GM19468 (cell line): ENCODE measurements around the gene HDGFL2.

Experiments used
- ATAC-seq: cut with Tn5 transposase; IDR thresholded peaks from one replicate; pipeline ENCODE4 v1.9.1; 2021; ENCODE audit warnings: mild to moderate bottlenecking, moderate library complexity, moderate number of reproducible peaks; ENCODE audit not compliant: unreplicated experiment; ENCODE audit errors: extremely low read depth

Gene HDGFL2

DNA sequence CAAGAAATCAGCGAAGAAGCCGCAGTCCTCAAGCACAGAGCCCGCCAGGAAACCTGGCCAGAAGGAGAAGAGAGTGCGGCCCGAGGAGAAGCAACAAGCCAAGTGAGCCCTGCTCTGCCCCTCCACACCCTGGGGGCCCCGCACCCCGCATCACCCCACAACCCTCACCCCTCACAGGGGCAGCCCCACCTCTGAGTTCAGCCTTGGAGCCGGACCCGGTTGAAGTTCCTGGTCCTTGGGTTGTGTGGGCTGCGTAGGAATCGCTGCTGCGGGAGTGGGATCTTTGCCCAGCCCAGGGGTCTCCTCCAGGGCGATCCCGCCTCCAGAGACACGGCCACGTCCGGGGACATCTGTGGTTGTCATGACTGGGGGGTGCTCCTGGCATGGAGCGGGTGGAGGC is 24.2 kb downstream of the HDGFL2 start:
- no peak for ATAC-seq

DNA sequence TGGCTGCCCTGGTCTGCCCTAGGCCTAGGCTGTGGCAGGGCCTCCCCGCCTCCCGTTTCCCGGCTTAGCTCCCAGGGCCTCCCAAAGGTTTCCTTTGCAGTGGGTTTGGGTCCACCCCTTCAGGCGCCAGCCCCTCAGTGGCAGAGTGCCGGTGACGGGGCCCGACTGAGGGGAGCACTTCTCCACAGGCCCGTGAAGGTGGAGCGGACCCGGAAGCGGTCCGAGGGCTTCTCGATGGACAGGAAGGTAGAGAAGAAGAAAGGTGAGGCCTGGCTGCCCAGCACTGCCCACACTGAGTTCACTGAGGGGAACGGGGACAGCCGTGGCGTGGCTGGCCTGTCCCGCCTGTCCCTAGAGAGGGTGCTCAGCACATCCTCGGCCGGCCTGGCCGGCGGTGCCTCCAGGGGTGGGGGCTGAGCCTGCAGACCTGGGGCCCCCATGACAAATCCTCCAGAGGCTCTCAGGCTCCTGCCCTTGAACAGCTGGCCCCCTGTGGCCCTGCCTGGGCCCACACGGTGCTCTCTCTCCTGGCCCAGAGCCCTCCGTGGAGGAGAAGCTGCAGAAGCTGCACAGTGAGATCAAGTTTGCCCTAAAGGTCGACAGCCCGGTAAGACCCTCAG is 25.8 kb downstream of the HDGFL2 start:
- ATAC-seq: no peak

DNA sequence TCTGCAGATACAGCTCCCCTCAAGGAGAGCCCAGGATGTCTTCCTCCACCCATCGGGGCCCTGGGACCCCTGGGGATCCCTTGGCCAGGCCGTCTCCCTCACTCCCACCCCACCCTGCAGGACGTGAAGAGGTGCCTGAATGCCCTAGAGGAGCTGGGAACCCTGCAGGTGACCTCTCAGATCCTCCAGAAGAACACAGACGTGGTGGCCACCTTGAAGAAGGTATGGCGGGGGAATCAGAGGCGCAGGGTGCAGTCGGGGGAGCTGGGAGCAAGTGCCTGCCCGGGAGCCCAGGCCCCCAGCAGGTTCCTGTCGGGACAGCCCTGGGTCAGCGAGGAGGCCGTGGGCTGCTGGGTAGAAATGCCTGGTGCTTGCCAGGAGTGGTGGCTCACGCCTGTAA is 26.6 kb downstream of the HDGFL2 start:
- ATAC-seq: no peak

DNA sequence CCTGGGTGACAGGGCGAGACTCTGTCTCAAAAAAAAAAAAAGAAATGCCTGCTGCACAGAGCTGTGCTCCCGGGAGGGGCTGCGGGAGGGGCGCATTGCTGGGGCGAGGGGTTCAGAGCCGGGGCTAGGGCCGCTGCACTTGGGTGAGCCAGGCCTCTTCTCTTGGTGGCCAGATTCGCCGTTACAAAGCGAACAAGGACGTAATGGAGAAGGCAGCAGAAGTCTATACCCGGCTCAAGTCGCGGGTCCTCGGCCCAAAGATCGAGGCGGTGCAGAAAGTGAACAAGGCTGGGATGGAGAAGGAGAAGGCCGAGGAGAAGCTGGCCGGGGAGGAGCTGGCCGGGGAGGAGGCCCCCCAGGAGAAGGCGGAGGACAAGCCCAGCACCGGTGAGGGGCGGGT is 27.2 kb downstream of the HDGFL2 start:
- ATAC-seq: no peak

DNA sequence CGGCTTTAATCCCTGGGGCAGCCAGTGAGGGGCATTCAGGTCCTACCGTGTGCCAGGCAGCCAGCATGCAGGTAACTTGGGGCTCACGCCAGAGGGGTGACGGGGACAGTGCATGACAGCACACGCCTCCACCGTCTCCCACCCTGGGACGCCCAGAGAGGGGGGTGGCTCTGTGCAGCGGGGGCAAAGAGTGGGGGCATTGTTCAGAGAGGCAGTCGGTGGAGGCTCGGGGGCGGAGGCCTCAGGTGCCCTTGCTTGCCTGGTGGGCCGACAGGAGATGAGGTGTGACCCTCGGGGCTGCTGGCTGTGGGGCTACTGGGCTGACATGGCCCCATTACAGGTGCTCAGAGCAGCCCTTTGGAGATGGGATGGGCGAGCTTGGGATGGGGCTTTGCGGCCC is 27.8 kb downstream of the HDGFL2 start:
- no peak for ATAC-seq

DNA sequence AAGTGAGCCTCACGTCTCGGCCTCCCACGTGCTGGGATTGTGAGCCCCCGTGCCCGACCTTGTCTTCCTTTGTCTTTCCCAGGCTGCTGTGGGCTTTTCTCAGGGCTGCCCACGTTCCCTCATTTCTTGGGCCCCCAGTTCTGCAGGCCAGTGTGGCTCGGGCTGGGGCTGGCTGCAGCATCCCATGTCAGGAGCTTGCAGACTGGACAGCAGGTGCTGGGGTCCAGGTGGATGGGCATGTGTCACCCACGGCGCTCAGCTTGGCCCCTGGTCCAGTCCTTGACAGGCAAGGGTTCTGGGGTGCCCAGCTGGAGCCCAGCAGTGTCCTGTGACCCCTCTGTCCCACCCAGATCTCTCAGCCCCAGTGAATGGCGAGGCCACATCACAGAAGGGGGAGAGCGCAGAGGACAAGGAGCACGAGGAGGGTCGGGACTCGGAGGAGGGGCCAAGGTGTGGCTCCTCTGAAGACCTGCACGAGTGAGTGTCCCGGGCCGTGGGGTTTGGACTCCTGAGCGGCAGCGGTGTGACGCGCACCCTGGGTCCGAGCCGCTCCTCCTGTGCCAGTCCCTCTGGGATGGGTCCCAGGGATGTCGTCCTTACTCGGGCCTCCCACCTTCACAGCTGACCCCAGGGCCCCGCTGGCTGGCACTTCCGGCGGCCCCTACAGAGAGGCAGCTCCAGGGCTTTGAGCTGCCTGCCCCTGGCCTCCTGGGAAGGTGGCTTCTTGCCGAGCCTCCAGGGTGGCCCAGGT is 28.9 kb downstream of the HDGFL2 start:
- ATAC-seq: no peak

DNA sequence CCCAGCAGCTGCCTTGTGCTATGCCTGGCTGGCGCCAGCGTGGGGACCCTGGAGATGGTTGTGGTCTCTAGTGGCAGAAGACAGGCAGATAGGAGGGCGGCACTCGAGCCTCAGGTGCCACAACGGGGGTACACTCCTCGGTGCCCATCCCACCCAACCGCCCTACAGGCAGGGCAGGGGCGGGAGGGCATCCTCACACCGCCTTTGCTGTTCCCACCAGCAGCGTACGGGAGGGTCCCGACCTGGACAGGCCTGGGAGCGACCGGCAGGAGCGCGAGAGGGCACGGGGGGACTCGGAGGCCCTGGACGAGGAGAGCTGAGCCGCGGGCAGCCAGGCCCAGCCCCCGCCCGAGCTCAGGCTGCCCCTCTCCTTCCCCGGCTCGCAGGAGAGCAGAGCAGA is 29.6 kb downstream of the HDGFL2 start:
- ATAC-seq: no peak

DNA sequence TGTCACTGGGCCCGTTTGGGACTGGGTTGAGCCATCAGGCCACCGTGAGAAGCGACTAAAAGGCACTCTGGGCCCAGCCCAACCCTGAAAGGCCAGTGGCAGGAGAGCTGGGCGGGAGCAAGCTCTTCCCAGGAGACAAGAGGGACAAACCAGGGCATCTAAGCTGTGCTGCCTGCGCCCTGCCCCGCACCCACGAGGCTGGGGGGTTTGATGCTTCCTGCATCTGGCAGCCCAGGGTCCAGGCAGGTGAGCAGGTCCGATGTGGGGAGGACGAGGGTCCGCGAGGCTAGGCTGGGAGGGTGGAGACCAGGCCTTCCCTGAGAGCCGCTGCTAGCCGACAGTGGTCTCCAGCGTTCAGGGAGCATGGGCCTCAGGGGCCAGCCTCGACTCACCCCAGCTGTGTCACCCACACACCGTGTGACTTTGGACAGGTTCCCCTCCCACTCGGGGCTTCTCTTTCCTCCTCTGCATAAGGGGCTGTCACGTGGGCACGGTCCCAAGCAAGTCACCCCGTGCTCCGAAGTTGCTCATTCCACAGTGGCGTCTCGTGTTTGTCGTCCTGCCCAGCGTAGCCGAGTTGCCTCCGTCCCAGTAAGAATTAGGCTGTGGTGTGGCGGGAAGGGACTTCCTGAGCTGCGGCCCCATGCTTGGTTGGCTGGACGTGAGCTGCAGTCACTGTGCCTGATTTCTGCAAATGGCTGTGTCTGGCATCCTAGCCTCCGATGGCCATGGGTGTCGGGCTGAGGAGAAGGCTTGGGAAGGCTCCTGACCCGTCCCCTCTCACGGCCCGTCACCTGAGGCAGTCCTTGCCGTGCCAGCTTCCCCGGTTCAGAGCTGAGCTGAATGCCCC is 30.4 kb downstream of the HDGFL2 start:
- ATAC-seq: no peak

DNA sequence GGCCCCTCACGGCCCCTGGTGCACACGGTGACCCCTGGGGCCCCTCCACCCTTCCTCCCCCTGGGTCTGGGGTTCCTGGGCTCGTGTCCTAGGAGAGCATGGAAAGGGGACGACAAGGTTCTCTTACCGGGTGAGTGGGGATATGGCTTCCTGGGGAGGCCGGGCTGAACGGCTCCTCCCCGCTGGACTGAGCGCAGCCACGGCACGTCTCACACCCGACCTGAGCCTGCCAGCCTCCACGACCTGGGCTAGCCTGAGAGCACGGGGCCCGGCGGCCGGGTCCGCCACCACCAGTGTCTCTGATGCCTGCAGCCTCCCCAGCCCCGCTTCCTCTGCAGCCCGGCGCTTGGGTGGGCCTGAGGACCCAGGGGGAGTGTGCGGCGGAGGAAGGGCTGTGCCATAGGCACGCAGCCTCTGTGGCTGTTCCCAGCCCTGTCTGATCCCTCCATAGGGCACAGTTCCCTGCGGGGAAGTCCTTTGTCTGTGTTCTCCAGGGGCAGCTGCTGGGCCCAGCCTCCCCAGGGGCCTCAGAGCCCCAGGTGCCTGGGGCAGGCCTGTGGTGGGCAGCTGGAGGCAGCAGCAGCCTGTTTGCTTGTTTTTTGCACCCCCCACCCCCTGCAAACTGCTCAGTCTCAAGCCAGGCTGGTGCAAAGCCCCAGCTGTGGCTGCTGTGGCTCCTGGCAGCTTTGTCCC is 31.2 kb downstream of the HDGFL2 start:
- no peak for ATAC-seq

DNA sequence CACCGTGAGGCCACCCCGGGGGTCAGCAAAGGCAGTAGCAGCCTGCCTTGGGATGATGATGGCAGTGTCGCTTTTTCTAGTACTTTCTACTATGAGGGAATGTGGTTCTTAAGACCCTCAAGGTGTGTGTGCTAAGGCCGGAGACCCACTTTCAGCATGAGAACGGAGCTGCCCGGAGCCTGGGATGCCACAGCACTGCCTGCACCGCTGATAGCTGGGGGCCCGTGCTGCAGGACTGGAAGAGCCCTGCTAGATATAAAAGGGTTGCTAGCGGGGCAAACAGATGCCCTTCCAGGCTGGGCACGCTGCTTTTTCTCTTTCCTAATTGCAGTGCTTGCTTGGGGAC is 31.7 kb downstream of the HDGFL2 start:
- ATAC-seq: no peak

DNA sequence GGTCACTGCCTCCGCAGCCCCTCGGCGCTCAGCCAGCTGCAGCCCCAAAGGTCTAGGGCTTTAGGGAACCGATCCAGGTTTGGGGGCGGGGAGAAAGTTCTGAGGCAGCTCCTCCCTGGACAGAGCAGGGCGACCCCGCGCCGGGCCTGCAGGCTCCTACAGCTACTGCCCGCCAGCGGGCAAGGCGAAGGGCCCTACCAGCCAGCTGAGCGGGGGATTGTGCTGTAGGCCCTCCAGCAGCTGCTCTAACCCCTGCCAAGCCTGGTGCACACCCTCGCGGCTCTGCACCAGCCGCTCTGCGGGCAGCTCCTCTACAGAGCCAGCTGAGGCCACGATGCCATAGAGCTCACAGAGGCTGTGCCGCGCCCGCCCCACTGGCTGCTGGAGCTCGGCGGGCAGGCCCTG is 32.2 kb downstream of the HDGFL2 start:
- ATAC-seq: no peak

DNA sequence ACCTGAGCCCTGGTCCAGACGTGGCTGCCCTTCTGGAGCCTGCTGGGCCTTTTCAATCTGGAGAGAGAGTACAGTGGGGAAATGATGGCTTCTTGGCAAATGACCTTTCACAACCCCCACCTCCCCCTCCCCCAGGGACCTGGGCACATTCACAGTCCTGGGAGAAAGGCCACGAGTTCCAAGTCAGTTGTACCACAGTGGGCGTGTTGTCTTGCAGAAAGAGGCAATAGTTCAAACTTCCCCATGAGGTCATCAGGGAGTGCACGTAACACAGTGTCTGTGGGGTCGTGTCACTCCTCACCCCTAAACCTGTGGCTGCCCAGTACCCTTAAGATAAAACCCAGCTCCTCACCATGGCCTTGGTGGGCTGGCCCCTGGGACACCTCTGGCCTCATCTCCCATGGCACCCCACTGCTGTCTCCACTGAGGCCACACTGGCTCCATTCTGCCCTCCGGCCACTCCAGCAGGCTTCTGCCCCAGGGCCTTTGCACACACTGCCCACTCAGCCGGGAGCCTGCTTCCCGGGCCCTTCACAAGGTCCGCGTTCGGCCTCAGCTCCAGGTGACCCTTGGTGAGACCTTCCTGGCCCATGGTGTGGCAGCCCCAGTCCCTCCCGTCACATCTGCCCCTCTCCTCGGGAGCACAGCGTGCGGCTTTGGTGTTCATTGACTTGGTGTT is 32.9 kb downstream of the HDGFL2 start:
- no peak for ATAC-seq

DNA sequence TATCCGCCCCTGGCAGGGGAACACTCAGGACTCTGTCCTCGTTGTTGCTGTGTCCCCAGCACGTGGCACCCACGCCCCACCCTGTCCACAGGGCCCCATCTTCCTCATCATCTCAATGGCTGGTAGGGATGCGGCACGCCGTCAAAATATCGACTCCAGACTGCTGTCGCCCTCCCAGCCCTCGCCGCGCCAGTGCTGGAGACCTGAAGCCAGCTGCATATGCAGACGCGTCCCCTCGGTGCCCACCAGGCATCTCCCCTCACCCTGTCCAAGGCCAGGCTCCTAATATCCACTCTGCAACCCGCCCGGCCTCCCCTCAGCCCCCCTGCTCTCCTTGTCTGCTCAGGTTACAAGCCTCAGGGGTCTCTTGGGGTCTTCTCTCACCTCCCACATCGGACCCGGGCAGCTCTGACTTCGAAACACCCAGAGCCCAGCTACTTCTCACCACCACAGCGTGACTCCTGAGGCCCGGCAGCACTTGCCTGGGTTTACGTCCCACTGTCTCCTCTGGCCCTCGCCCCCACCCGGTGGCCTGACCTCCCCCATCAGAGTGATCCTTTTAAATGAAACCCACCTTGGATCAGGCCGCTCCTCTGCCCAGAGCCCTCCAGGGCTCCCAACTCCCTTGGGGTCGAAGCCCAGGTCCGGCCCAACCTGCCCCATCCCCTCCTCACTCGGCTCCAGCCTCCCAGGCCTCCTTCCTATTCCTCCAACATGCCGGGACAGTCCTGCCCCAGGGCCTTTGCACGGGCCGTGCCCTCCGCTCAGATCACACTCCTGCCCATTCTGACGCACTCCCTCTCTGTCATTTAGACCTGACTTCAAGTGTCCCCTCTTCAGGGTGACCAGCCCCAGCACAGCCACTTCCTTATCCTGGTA is 33.7 kb downstream of the HDGFL2 start:
- ATAC-seq: no peak

DNA sequence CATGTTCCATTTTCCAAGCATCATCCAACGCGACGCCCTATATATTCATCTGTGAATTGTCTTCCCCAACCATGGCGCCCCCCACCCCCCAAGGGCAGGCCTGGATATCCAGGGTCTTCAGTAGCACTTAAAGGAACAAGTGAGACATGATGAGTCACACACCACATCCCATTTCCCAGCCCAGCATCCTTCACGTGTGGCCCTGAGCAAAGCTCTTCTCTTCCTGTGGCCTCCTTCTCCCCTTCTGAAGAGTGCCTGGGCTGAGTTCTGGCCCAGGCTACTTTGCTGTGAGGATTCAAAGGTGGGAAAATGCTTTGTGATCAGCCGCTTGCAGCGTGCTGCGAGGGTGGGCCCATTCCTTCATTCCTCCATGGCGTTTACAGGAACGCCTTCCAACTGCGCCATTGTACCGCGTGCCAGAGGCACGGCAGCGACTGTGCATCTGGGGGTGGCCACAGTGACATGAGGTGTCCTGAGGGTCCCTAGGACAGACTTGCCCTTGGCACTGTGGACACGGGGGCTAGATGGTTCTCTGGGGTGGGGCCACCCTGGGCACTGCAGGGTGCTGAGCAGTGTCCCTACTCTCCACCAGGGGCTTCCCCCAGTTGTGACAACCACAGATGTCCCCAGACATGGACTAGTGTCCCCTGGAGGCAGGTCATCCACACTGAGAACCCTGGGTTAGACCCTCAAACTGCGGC is 34.5 kb downstream of the HDGFL2 start:
- no peak for ATAC-seq

DNA sequence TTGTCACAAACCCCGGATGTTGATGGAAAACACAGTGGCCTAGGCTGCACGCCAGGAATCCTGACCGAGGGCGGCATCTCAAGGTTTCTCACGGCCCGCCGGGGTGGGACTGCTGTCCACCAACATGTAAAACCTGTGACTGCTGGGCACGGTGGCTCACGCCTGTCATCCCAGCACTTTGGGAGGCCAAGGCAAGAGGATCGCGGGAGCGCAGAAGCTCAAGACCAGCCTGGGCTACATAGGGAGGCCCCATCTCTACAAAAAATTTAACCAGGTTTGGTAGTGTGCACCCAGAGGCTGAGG is 35.0 kb downstream of the HDGFL2 start:
- ATAC-seq: no peak

DNA sequence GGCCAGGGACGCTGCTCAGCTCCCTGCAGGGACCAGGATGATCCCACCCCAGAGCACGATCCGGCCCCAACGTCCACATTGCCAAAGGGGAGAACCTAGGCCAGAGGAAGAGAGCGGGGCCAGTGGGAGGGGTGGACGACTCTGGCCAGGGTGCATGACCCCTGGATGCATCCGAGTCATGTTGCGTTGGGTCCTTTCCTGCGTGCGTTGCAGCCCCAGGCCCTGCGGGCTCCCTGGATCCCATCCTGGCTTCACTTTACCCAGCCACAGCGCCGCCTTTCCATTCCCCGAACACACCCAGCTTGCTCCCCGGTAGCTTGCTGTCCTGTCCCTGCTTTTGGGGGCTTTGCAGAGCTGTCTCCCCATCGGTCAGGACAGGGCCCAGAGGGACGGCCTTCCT is 35.7 kb downstream of the HDGFL2 start:
- ATAC-seq: no peak

DNA sequence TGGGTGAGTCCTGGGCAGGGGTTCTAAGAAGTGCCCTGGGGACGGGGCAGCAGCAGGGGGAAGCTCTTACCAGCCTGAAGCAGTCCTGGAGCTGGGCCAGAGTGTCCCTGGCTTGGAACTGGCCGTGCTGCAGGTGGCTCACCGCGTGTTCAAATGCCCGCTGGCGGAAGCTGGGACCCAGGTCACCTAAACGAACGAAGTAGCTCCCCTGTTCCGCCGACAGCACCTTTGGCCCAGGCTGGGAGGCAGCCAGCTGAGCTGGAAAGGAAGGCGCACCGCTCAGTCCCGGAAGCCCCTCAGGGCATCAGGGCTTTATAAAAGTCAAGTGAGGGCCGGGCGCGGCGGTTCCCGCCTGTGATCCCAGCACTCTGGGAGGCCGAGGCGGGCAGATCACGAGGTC is 36.6 kb downstream of the HDGFL2 start:
- no peak for ATAC-seq

DNA sequence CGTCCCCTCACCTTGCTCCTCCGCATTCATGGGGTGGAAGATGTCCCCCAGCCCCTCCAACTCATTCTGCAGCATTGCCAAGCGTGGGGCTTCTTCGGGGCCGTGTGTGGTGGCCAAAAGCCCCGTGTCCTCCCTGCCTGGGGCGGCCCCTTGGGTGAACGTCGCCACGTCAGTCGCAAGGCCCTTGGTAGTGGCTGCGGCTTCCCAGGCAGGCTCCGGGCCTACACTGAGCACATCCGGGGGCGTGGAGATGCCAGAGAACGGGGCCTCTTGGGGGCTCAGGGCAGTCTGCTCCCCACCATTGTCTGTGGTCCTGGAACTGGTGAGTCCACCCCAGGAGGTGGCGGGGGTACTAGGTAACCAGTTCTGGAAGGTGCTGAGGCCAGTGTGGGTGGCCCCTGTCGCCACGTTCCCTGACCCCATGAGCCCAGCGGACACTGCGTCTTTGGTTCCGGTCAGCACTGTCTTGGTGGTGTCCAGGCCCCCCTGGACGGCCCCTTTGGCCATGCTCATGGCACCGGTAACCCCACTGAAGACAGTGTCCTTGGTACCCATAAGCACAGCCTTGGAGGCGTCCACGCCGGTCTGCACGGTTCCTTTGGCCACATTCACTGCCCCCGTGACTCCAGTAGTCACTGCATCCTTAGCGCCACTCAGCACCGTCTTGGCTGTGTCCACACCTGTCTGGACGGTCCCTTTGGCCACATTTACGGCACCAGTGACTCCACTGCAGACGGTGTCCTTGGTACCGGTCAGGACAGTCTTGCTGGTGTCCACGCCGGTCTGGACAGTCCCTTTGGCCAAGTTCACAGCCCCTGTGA is 38.5 kb downstream of the HDGFL2 start:
- ATAC-seq: no peak
